Activated CD8-positive, alpha-beta memory T cell treated with anti-CD3 and anti-CD28 coated beads for 48 hours (primary cell): ENCODE data around the gene MED27.

Experiments
- DNase-seq, 3 experiments: peaks; one replicate each; pipeline ENCODE4 v3.0.0-alpha.2; 2020; ENCODE audit warnings: low read depth in 2 of 3, low spot score in 2 of 3

The MED27 gene

GRCh38 chr9:132079391-132080091, at the start of gene MED27:
Gene MED27, minus strand, starts transcription at chr9:132079867. Its CDS starts 23 bp downstream, at chr9:132079844.
- peak; percentile 78 to 82 (median 82) for DNase-seq

- no peak for DNase-seq
Measured at GRCh38 chr9:132127888-132128534, 48.3 kb upstream of the MED27 start.

- no peak for DNase-seq
Measured at GRCh38 chr9:132126680-132127236, 47.1 kb upstream of the MED27 start.

- DNase-seq, result no peak
Measured at GRCh38 chr9:132125944-132126679, 46.4 kb upstream of the MED27 start.

- DNase-seq, result no peak
Measured at GRCh38 chr9:132125361-132125760, 45.7 kb upstream of the MED27 start.

GRCh38 chr9:132124800-132125199, 45.1 kb upstream of the MED27 start:
- DNase-seq, result no peak

- no peak for DNase-seq
Measured at GRCh38 chr9:132121021-132121420, 41.4 kb upstream of the MED27 start.

- no peak for DNase-seq
Measured at GRCh38 chr9:132117694-132118093, 38.0 kb upstream of the MED27 start.

GRCh38 chr9:132116583-132116982, 36.9 kb upstream of the MED27 start:
- DNase-seq, result no peak

GRCh38 chr9:132114102-132114707, 34.5 kb upstream of the MED27 start:
- peak in 1 of 3 experiments; percentile 22 for DNase-seq

GRCh38 chr9:132109291-132109690, 29.6 kb upstream of the MED27 start:
- no peak for DNase-seq

- DNase-seq, result no peak
Measured at GRCh38 chr9:132108728-132109127, 29.1 kb upstream of the MED27 start.

GRCh38 chr9:132099741-132100407, 20.2 kb upstream of the MED27 start:
- no peak for DNase-seq

- DNase-seq, result no peak
Measured at GRCh38 chr9:132099167-132099566, 19.5 kb upstream of the MED27 start.

- DNase-seq, result no peak
Measured at GRCh38 chr9:132094314-132094791, 14.7 kb upstream of the MED27 start.

GRCh38 chr9:132090771-132091170, 11.1 kb upstream of the MED27 start:
- no peak for DNase-seq

- DNase-seq, result no peak
Measured at GRCh38 chr9:132087438-132088030, 7.9 kb upstream of the MED27 start.

GRCh38 chr9:132082188-132082587, 2.5 kb upstream of the MED27 start:
- DNase-seq, result no peak

- DNase-seq, result no peak
Measured at GRCh38 chr9:132078699-132079356, 839 bp downstream of the MED27 start.
